Adrenal gland (tissue), 12 donors: Measurements from ENCODE around the gene DAPP1. TPM values are rescaled to one million over a fixed set of nuclear protein-coding genes. Genes with fewer than 3 reads are reported as not detected.

Experiments used
- DNase-seq, 7 donors: peaks; one replicate each; pipeline ENCODE4 v3.0.0-alpha.2; 2019 to 2020
- H3K27ac ChIP-seq, 5 donors: fragments of 200-600 bp; sonication (generic) in 4 of 5; 1 replicate in 3 of 5; 2 replicates in 2 of 5; pipeline versions ENCODE4 v1.5.1 to v1.8.0; 2016 to 2020; ENCODE audit warnings: mild to moderate bottlenecking in 1 of 5
- H3K27me3 ChIP-seq: fragments of 200-600 bp; 2 replicates; pipeline ENCODE4 v1.8.0; 2021
- H3K36me3 ChIP-seq, 2 donors: fragments of 200-600 bp; replicated peaks in 1 of 2; 1 replicate in 1 of 2; 2 replicates in 1 of 2; pipeline versions ENCODE4 v1.5.1 to v1.8.0; 2018 to 2022
- H3K4me1 ChIP-seq, 2 donors: fragments of 200-600 bp; replicated peaks in 1 of 2; 1 replicate in 1 of 2; 2 replicates in 1 of 2; pipeline versions ENCODE4 v1.5.1 to v1.8.0; 2018 to 2021
- H3K4me3 ChIP-seq, 4 donors: fragments of 200-600 bp; sonication (generic) in 3 of 4; one replicate each; pipeline ENCODE4 v1.5.1; 2016 to 2018
- H3K9me3 ChIP-seq, 3 donors: fragments of 200-600 bp; sonication (generic) in 1 of 3; replicated peaks in 1 of 3; 1 replicate in 2 of 3; 2 replicates in 1 of 3; pipeline versions ENCODE4 v1.5.1 to v1.8.0; 2016 to 2021
- CTCF ChIP-seq, 6 experiments: fragments of 450-650 bp in 4 of 6; fragments of 200-600 bp in 2 of 6; sonication (generic) in 1 of 6; IDR thresholded peaks; 1 replicate in 5 of 6; 2 replicates in 1 of 6; pipeline versions ENCODE4 v1.5.1 to v1.8.0; 2016 to 2021; ENCODE audit warnings: antibody characterized with exemption in 6 of 6, mild to moderate bottlenecking in 2 of 6, moderate library complexity in 1 of 6
- POLR2A ChIP-seq, 2 donors: fragments of 450-650 bp; IDR thresholded peaks; one replicate each; pipeline ENCODE4 v1.6.1; 2017; ENCODE audit warnings: antibody characterized with exemption in 2 of 2, mild to moderate bottlenecking in 2 of 2, moderate library complexity in 1 of 2
- WGBS, 4 donors: extraction: QIAGEN DNeasy Blood & Tissue Kit in 2 of 4; methylation state at CpG; one replicate each; pipeline versions ENCODE4 v1.1.5 to v1.1.7; 2013 to 2017; 5-methylcytosine and 5-hydroxymethylcytosine counted together
- intact Hi-C, 2 donors: fragments of 100-400 bp; cut with DNase I; formaldehyde crosslinking; loops; one replicate each; pipeline versions ENCODE4 v1.14.1 to v1.15.0; 2022 to 2023
- polyA plus RNA-seq, 3 donors: library from polyadenylated mRNA; stranded (reverse); fragments of 200-250 nt in 2 of 3; fragments of 350-450 nt in 1 of 3; fragmentation: Illumina TruSeq in 1 of 3; extraction: RNeasy Lipid Tissue Mini Kit (QIAGEN cat#74804) in 1 of 3; gene quantifications; one replicate each; pipeline ENCODE4 v1.2.3, GENCODE V29; 2013 to 2014
- total RNA-seq, 9 donors: library from RNA; depleted of rRNA in 4 of 9; stranded (reverse); fragments of >200 nt in 4 of 9; fragments of 120-200 nt in 1 of 9; fragmentation: NEBNext Ultra II Directional in 1 of 9; extraction: Animal tissue kit (Norgen Biotek cat#: 25700) in 1 of 9; gene quantifications; one replicate each; pipeline versions ENCODE4 v1.1.0 to v1.2.4, GENCODE V29; 2013 to 2023
- donor health status: healthy with polysubstance abuse.
- donor health status: Bipolar disorder and iron deficiency.
- donor health status: DM: yes; HTN: yes; CAD: no.
- donor health status: DM: no; HTN: no; CAD: no.
- donor health status: DM: no; HTN: no; CAD: no.
- donor health status: DM: yes; HTN: yes; CAD: no.

The DAPP1 gene
- total and polyA plus RNA-seq, 12 donors = 0.42 to 3.7 (median 1.4) TPM

- Histone ChIP-seq H3K4me1 (no peaks in the 10 kb centered on the region), H3K27ac (no peak overlapping the region), H3K4me3 (no peak overlapping the region), H3K36me3 (no peaks in the 10 kb centered on the region), H3K27me3 (no peaks in the 10 kb centered on the region), H3K9me3 (no peaks in the 10 kb centered on the region)
- DNase-seq = no peak
- no peak for TF ChIP-seq POLR2A (IDR thresholded peaks at IDR 0.05)
- no peak for TF ChIP-seq CTCF (IDR thresholded peaks at IDR 0.05)
- intact Hi-C loops = no loop called here
- WGBS, 4 donors = 86 to 94% (median 90%) methylated on average over 3 of the region's 3 CpGs
Observed at GRCh38 chr4:99824070-99824599, 7.5 kb downstream of the DAPP1 start.

- 62 to 80% (median 65%) methylated on average over 3 of the region's 3 CpGs for WGBS, 4 donors
- DNase-seq = no peak
- TF ChIP-seq POLR2A (IDR thresholded peaks at IDR 0.05) (no peak), CTCF (IDR thresholded peaks at IDR 0.05) (no peak)
- Histone ChIP-seq H3K9me3 (no peaks in the 10 kb centered on the region), H3K4me1 (no peaks in the 10 kb centered on the region), H3K4me3 (no peak overlapping the region), H3K27ac (no peak overlapping the region), H3K27me3 (no peaks in the 10 kb centered on the region), H3K36me3 (no peaks in the 10 kb centered on the region)
- intact Hi-C loops = no loop called here
Observed at GRCh38 chr4:99825272-99825671, 8.6 kb downstream of the DAPP1 start.

GRCh38 chr4:99826016-99826415, 9.4 kb downstream of the DAPP1 start:
- 65 to 90% (median 71%) methylated on average over 1 of the region's 1 CpG for WGBS, 4 donors
- TF ChIP-seq CTCF (IDR thresholded peaks at IDR 0.05) = no peak
- no peak for TF ChIP-seq POLR2A (IDR thresholded peaks at IDR 0.05)
- no peaks in the 10 kb centered on the region for H3K9me3 ChIP-seq
- intact Hi-C loops = no loop called here
- no peaks in the 10 kb centered on the region for H3K36me3 ChIP-seq
- H3K4me1 ChIP-seq = no peaks in the 10 kb centered on the region
- H3K27ac ChIP-seq = no peak overlapping the region
- no peak for DNase-seq
- no peaks in the 10 kb centered on the region for H3K27me3 ChIP-seq
- no peak overlapping the region for H3K4me3 ChIP-seq

- H3K27me3 ChIP-seq = no peaks in the 10 kb centered on the region
- DNase-seq = no peak
- no peaks in the 10 kb centered on the region for H3K4me1 ChIP-seq
- WGBS, 4 donors = 79 to 86% (median 84%) methylated on average over 6 of the region's 6 CpGs
- no peak overlapping the region for H3K27ac ChIP-seq
- intact Hi-C loops = no loop called here
- no peak for TF ChIP-seq CTCF (IDR thresholded peaks at IDR 0.05)
- no peak for TF ChIP-seq POLR2A (IDR thresholded peaks at IDR 0.05)
- no peaks in the 10 kb centered on the region for H3K9me3 ChIP-seq
- H3K36me3 ChIP-seq = no peaks in the 10 kb centered on the region
- H3K4me3 ChIP-seq = no peak overlapping the region
Observed at GRCh38 chr4:99827454-99827853, 10.8 kb downstream of the DAPP1 start.
